Measurements from ENCODE around the gene DCDC2B.
"Not testable (repeated sequence)": the region's sequence is repeated elsewhere in the genome, so short reads cannot be mapped to it uniquely, and the experiment has no call there.

DCDC2B gene

GRCh38 chr1:32208891-32209328 is at the start of gene DCDC2B:
Gene DCDC2B (plus strand): TSS chr1:32209089. CDS start chr1:32209094, 5 bp downstream.
- no peak for DNase-seq

- no peak for DNase-seq
Measured at GRCh38 chr1:32159189-32159588, 49.7 kb upstream of the DCDC2B start.

- DNase-seq: no peak
Measured at GRCh38 chr1:32163405-32163804, 45.5 kb upstream of the DCDC2B start.

- not testable (repeated sequence) for DNase-seq
Measured at GRCh38 chr1:32165633-32166032, 43.3 kb upstream of the DCDC2B start.

DNA sequence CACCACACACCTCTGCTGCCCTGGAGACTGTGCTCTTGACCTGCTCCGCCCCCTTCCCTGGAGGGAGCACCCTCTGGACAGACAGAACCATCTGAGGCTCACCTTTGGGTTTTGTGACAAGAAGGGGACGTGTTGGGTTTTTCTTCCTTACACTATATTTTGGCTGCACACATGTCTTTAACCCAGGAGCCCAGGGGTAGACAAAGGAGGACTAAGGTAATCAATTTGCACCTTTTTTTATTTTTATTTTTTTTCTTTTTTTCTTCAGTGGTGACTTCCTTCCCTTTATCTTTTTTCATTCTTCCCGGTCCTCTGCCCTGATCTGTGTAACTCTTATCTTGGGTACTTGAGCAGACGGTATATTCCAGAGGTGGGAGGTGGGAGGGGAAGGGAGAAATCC is 37.9 kb upstream of the DCDC2B start:
- DNase-seq: no peak

DNA sequence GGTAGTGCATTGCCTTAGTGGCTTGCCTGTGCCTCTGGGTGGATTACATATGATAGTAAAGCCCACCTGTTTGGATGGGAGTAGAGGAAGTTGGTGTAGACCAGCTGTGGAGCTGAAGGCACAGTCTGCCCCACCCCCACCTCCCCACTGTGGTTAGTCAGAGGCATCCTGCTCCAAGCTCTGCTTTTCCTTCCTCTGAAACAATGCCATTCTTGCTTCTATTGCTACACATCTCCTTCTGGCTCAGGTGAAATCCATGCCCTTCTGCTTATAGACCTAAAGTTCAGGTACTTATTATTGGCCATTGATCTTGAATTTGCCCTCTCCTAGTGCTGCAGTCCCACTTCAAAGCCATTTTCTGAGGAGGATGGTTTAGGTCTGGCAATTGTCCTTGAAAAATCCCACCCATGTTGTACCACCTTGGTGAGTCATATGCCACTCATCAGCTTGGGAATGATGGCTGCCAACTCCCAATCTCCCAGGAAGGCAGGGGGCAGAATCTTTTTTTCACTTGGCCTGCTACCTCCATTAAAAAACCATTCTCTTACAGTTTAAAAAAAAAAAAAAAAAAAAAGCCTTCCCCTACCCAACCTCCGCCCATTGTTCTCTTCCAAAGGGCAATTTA is 36.2 kb upstream of the DCDC2B start:
- no peak for DNase-seq

DNA sequence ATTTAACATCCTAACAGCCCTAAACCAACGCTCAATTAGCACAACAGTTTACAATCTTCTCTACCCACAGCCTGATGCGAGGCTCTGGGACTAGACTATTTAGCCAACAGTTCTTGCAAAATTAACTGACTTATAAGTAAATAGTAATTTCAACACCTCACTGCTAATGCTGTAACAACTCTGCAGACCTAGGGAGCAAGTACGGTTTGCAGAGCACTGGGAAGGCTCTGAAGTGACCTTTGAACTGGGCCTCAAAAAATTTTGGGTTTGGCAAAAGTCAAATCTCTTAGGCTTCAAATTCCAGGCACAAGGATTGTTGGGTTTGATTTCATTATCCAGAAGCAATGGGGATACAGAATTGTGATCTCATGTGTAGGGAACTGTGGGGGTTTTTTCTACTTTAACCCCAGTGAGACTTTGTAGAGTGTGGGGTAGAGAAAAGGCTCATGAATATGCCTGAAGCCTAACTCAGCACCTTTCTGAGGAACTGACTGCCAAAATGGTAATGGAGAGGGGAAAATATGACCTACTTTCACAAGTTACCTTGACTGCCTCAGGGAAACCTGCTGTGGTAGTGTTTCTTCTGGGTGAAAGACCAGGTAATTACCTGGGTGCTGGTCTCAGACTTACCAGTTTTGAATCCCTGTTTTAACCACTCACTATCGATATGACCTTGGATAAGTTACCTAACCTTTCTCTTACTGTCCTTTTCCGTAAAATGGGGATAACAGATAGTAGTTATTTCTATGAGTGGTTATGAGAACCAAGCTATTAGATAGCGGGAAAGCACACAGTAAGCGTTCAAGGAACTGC is 30.3 kb upstream of the DCDC2B start:
- DNase-seq: no peak

DNA sequence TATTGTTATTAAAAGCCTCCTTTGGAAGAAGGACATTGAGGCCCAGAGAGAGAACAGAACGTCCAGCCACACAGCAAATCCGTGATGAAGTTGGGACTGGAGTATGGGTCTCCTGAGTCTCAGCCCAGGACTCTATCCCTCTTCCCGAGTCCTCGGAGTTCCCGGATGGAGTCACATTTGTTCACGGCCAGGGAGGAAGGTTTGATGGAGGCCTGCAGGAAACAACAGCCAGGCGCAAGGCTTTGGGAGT is 29.8 kb upstream of the DCDC2B start:
- no peak for DNase-seq

DNA sequence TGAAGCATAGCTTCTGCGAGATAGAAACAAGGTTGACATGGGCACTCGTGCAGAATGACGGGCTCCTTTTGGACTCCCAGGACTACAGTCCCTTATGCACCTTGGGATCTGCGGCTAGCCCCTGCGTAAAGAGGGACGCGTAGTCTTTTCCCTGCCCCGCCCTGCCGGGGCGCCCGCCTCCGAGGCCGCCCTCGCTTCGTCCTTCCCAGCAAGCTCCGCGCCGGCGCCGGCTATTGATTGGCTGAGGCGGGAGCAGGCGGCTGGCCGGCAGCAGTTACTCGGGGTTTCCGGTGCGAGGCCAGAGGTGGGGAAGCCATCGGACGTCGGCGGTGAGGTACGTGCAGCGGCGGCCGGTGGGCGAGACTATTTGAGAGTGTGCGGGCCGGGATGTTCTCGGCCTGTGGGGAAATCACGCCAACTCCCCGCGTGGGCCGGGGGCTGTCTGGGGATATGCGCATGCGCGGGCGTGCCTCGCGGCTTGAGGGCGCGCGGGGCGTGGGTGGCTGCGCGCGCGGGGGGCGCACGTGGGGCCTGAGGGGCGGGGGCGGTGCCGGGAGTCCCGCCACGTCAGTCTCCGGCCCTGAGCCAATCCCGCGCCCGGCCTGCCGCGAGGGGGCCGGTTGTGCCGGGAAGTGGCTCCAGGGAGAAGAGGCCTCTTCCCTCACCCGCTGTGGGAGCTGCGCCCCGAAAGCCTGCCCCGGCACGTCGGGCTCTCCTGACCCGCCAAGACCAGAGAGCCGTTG is 29.3 kb upstream of the DCDC2B start, which contains the start of gene TXLNA:
TXLNA (plus strand) TSS at position 233 of the 743 bp plus-strand sequence. CDS start 671 bp downstream, outside the sequence.
- DNase-seq: peak; percentile 83

GRCh38 chr1:32180186-32181060 is 28.5 kb upstream of the DCDC2B start:
- DNase-seq: no peak

DNA sequence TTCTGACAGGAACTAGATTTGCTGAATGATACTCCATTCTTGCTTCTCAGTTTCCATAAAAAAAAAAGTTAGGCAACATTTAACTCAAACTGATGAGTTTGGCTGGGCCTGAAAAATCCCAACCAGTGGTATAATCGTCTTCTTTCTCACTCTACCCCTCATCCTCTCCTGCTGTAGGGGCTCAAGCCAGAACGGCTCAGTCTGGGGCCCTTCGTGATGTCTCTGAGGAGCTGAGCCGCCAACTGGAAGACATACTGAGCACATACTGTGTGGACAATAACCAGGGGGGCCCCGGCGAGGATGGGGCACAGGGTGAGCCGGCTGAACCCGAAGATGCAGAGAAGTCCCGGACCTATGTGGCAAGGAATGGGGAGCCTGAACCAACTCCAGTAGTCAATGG is 27.8 kb upstream of the DCDC2B start:
- DNase-seq: no peak

- no peak for DNase-seq
Measured at GRCh38 chr1:32181563-32181962, 27.3 kb upstream of the DCDC2B start.

- no peak for DNase-seq
Measured at GRCh38 chr1:32182060-32182459, 26.8 kb upstream of the DCDC2B start.

- DNase-seq: no peak
Measured at GRCh38 chr1:32184650-32185049, 24.2 kb upstream of the DCDC2B start.

DNA sequence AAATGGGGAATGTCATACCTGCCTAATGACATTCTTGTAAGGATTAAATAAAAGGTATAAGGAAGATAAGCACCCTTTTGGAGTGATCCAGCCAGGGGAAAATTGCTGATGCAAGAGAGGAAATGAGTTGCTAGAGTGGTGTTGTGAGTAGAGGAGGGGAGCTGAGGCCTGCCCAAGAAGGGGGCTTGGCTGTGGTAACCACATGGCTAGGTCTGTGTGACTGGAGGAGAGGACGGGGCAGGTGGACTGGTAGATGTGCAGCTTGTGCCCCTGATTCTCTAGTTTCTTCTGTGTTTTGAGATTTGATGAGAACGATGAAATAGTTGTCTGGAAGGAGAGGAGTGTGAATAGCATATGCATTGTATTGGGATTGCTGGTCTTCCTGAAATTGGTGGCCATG is 22.8 kb upstream of the DCDC2B start:
- no peak for DNase-seq

- DNase-seq: no peak
Measured at GRCh38 chr1:32186491-32186890, 22.4 kb upstream of the DCDC2B start.

DNA sequence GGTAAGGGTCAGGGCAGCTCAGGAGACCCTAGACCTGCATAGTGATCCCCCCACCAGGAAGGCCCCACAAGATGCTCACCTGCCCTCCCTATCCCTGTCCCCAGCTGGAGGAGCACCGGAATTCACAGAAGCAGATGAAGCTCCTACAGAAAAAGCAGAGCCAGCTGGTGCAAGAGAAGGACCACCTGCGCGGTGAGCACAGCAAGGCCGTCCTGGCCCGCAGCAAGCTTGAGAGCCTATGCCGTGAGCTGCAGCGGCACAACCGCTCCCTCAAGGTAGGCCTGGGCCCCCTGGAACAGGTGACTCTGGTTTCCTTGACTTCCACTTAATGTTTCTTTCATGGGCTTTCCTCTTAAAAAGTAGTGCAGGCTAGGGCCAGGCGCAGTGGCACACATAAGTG is 21.0 kb upstream of the DCDC2B start:
- DNase-seq: no peak

- no peak for DNase-seq
Measured at GRCh38 chr1:32192220-32192948, 16.5 kb upstream of the DCDC2B start.

DNA sequence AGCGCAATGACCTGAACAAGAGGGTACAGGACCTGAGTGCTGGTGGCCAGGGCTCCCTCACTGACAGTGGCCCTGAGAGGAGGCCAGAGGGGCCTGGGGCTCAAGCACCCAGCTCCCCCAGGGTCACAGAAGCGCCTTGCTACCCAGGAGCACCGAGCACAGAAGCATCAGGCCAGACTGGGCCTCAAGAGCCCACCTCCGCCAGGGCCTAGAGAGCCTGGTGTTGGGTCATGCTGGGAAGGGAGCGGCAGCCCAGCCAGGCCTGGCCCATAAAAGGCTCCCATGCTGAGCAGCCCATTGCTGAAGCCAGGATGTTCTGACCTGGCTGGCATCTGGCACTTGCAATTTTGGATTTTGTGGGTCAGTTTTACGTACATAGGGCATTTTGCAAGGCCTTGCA is 13.9 kb upstream of the DCDC2B start:
- DNase-seq: no peak

DNA sequence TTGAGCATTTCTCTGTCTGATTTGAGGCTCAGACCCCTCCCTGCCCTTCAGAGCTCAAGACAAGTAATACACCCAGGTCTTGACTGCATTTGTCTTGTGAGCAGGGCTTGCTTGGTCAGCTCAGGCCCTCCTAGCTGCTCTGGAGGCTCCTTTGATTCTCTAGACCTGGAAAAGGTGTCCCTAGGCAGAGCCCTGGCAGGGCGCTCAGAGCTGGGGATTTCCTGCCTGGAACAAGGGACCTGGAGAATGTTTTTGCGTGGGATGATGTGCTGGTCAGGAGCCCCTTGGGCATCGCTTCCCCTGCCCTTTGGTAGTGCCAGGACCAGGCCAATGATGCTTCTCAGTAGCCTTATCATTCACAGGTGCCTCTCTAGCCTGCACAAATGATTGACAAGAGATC is 13.4 kb upstream of the DCDC2B start:
- no peak for DNase-seq

- no peak for DNase-seq
Measured at GRCh38 chr1:32195972-32196823, 12.7 kb upstream of the DCDC2B start.
